DOHH2 (cell line): Measurements from ENCODE around the gene TEX9.

Source experiments
- EZH2phosphoT487 ChIP-seq: fragments of 200-600 bp; sonication (generic); IDR thresholded peaks from 2 replicates; pipeline ENCODE4 v1.6.1; 2017; ENCODE audit warnings: borderline replicate concordance, mild to moderate bottlenecking, antibody characterized with exemption, low read length, moderate library complexity, mixed read lengths
- TF ChIP-seq, protein P1 (sequence below): fragments of 200-600 bp; sonication (generic); IDR thresholded peaks from one replicate; pipeline ENCODE4 v1.5.1; 2014; ENCODE audit warnings: antibody characterized with exemption, mild to moderate bottlenecking, low read depth, low read length; ENCODE audit not compliant: poor library complexity, severe bottlenecking

DNA sequence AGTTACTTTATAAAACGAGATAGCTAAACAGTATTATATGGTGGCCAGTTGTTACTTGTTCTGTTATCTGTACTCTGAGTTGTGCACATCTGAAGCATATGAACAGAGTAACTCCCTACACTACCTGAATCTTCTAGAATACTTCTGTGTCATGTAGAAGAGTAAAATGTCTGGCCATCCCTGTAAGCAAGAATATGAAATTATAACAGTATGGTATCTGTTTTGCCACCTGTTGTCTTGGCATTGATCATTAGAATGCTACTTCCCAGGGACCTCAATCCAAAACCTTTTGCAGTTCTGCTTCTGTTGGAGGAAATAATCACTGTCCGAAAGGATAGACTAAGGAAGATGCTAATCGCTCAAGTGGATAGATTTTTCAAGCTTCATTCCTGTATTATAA, 1.9 kb downstream of the TEX9 start:
- TF ChIP-seq, protein P1, sequence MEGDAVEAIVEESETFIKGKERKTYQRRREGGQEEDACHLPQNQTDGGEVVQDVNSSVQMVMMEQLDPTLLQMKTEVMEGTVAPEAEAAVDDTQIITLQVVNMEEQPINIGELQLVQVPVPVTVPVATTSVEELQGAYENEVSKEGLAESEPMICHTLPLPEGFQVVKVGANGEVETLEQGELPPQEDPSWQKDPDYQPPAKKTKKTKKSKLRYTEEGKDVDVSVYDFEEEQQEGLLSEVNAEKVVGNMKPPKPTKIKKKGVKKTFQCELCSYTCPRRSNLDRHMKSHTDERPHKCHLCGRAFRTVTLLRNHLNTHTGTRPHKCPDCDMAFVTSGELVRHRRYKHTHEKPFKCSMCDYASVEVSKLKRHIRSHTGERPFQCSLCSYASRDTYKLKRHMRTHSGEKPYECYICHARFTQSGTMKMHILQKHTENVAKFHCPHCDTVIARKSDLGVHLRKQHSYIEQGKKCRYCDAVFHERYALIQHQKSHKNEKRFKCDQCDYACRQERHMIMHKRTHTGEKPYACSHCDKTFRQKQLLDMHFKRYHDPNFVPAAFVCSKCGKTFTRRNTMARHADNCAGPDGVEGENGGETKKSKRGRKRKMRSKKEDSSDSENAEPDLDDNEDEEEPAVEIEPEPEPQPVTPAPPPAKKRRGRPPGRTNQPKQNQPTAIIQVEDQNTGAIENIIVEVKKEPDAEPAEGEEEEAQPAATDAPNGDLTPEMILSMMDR, result no peak
- TF ChIP-seq EZH2phosphoT487, result no peak
